Fibroblast of lung (primary cell): ENCODE measurements around the gene KDM2A. TPM values are rescaled to one million over a fixed set of nuclear protein-coding genes. Genes with fewer than 3 reads are reported as not detected.
A peak's percentile ranks its signal among the peaks of the same experiment; 100 is the strongest.

ENCODE experiments used
- DNase-seq, 2 donors: peaks; one replicate each; pipeline versions ENCODE4 v3.0.0 to v3.0.0-alpha.2; 2010; ENCODE audit warnings: low read depth in 2 of 2
- H2AFZ ChIP-seq: 2 replicates; pipeline ENCODE4 v1.5.1; 2012; ENCODE audit warnings: low read length, control low read depth, inconsistent platforms
- H3K27ac ChIP-seq: 2 replicates; pipeline ENCODE4 v1.5.1; 2011; ENCODE audit warnings: low read length, control low read depth; ENCODE audit not compliant: insufficient read depth
- H3K27me3 ChIP-seq: 2 replicates; pipeline ENCODE4 v1.5.1; 2011; ENCODE audit warnings: mild to moderate bottlenecking, low read length; ENCODE audit not compliant: control insufficient read depth, insufficient read depth
- H3K36me3 ChIP-seq: 2 replicates; pipeline ENCODE4 v1.5.1; 2011; ENCODE audit warnings: low read length; ENCODE audit not compliant: control insufficient read depth, insufficient read depth
- H3K4me1 ChIP-seq: 2 replicates; pipeline ENCODE4 v1.5.1; 2011; ENCODE audit warnings: low read length; ENCODE audit not compliant: control insufficient read depth, insufficient read depth; ENCODE audit errors: extremely low read depth
- H3K4me2 ChIP-seq: 2 replicates; pipeline ENCODE4 v1.5.1; 2011; ENCODE audit warnings: low read length, control low read depth; ENCODE audit not compliant: insufficient read depth; ENCODE audit errors: extremely low read depth
- H3K4me3 ChIP-seq, 4 experiments: fragments of 200-600 bp in 1 of 4; sonication (generic) in 1 of 4; replicated peaks in 1 of 4; 2 replicates each; pipeline ENCODE4 v1.5.1; 2011 to 2016; ENCODE audit warnings: low read length in 4 of 4, low read depth in 3 of 4, mild to moderate bottlenecking in 3 of 4, control low read depth in 2 of 4, inconsistent platforms in 1 of 4, mixed read lengths in 1 of 4; ENCODE audit not compliant: insufficient read depth in 1 of 4; ENCODE audit errors: control extremely low read depth in 1 of 4
- H3K79me2 ChIP-seq: 2 replicates; pipeline ENCODE4 v1.5.1; 2012; ENCODE audit warnings: mild to moderate bottlenecking, low read length, inconsistent platforms; ENCODE audit not compliant: control insufficient read depth, insufficient read depth
- H3K9ac ChIP-seq: 2 replicates; pipeline ENCODE4 v1.5.1; 2011; ENCODE audit warnings: mild to moderate bottlenecking, low read length, control low read depth; ENCODE audit not compliant: insufficient read depth
- H3K9me3 ChIP-seq: 2 replicates; pipeline ENCODE4 v1.5.1; 2012; ENCODE audit warnings: low read depth, low read length; ENCODE audit not compliant: control insufficient read depth, insufficient read depth
- H4K20me1 ChIP-seq: 2 replicates; pipeline ENCODE4 v1.5.1; 2011; ENCODE audit warnings: low read length; ENCODE audit not compliant: control insufficient read depth, insufficient read depth; ENCODE audit errors: extremely low read depth
- EZH2 ChIP-seq: IDR thresholded peaks from 2 replicates; pipeline ENCODE4 v1.5.1; 2012; ENCODE audit warnings: low read length, control low read depth, mild to moderate bottlenecking; ENCODE audit errors: missing control alignments
- polyA plus RNA-seq, 2 donors: library from polyadenylated mRNA; depleted of rRNA in 1 of 2; stranded (reverse) in 1 of 2; unstranded in 1 of 2; fragments of >200 nt; gene quantifications; 2 replicates each; pipeline ENCODE4 v1.2.1, GENCODE V29; 2011 to 2012; ENCODE audit warnings: missing spikeins in 1 of 2
- total RNA-seq: library from RNA; depleted of rRNA; stranded (reverse); fragments of >200 nt; gene quantifications from 2 replicates; pipeline ENCODE4 v1.2.1, GENCODE V29; 2014
- TF ChIP-seq, protein P1 (sequence below), 2 donors: IDR thresholded peaks in 1 of 2; conservative IDR thresholded peaks in 1 of 2; 1 replicate in 1 of 2; 2 replicates in 1 of 2; pipeline ENCODE4 v1.5.1; 2011 to 2012; ENCODE audit warnings: low read length in 2 of 2, control low read depth in 1 of 2, inconsistent platforms in 1 of 2, low read depth in 1 of 2, mild to moderate bottlenecking in 1 of 2

Gene KDM2A
- total and polyA plus RNA-seq, 2 donors (not counting 1 experiment from before 2014, with no cell fraction given): 36.4 to 42.6 TPM

DNA sequence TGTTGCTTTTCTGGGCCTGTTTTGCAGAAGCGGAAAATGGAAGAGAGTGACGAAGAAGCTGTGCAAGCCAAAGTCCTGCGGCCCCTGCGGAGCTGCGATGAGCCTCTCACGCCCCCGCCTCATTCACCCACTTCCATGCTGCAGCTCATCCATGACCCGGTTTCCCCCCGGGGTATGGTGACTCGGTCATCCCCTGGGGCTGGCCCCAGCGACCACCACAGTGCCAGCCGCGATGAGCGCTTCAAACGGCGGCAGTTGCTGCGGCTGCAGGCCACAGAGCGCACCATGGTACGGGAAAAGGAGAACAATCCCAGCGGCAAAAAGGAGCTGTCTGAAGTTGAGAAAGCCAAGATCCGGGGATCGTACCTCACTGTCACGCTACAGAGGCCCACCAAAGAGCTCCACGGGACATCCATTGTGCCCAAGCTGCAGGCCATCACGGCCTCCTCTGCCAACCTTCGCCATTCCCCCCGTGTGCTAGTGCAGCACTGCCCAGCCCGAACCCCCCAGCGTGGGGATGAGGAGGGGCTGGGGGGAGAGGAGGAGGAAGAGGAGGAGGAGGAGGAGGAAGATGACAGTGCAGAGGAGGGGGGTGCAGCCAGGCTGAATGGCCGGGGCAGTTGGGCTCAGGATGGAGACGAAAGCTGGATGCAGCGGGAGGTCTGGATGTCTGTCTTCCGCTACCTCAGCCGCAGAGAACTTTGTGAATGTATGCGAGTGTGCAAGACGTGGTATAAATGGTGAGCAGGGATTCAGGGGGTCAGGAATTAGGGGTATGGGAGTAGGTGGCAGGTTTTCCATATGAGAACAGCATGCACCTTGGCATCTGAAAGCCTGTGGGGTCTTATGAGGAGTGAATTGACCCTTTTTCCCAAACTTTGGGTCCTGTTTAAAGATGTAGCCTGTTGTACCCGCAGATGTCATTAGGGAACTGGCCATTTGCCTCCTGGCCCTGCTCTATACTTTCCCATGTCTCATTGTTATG lies 131.3 kb downstream of the KDM2A start:
- no peak overlapping the region for H3K4me2 ChIP-seq
- no peak for TF ChIP-seq EZH2
- TF ChIP-seq, protein P1, sequence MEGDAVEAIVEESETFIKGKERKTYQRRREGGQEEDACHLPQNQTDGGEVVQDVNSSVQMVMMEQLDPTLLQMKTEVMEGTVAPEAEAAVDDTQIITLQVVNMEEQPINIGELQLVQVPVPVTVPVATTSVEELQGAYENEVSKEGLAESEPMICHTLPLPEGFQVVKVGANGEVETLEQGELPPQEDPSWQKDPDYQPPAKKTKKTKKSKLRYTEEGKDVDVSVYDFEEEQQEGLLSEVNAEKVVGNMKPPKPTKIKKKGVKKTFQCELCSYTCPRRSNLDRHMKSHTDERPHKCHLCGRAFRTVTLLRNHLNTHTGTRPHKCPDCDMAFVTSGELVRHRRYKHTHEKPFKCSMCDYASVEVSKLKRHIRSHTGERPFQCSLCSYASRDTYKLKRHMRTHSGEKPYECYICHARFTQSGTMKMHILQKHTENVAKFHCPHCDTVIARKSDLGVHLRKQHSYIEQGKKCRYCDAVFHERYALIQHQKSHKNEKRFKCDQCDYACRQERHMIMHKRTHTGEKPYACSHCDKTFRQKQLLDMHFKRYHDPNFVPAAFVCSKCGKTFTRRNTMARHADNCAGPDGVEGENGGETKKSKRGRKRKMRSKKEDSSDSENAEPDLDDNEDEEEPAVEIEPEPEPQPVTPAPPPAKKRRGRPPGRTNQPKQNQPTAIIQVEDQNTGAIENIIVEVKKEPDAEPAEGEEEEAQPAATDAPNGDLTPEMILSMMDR (conservative IDR thresholded peaks at IDR 0.05 in 1 of 2, IDR thresholded peaks at IDR 0.05 in 1 of 2; ENCODE audit: low read depth in 1 of 2, low read length in 2 of 2): no peak
- H2AFZ ChIP-seq: no peak overlapping the region
- peaks cover 44% of the 10 kb centered on the region for H3K36me3 ChIP-seq
- H4K20me1 ChIP-seq: no peaks in the 10 kb centered on the region
- H3K9me3 ChIP-seq: no peaks in the 10 kb centered on the region
- no peak overlapping the region for H3K9ac ChIP-seq
- no peaks in the 10 kb centered on the region for H3K79me2 ChIP-seq
- DNase-seq: no peak
- H3K4me1 ChIP-seq: peaks cover 6% of the 10 kb centered on the region
- no peak overlapping the region for H3K4me3 ChIP-seq
- no peaks in the 10 kb centered on the region for H3K27me3 ChIP-seq
- no peak overlapping the region for H3K27ac ChIP-seq

DNA sequence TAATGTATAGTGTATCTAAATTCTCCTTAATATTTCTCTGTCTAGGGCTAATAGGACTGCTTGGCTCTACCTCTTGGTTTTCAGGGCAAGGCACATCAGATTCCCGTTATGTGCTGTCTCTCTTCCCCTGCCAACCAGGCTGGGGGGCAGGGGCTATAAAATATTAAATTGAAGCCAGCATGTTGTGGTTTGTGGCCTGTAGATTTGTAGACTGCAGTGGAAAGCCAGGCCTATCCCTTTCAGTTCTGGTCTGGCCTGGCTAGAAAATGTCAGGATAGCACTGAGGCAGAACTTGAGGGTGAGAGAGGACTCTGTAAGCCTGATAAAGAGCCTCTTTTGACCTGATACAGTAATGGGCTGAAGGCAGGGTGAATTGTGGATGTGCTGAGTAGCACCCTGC lies 132.8 kb downstream of the KDM2A start:
- Histone ChIP-seq H3K4me2 (no peak overlapping the region), H2AFZ (no peak overlapping the region), H3K79me2 (no peaks in the 10 kb centered on the region), H3K9me3 (no peaks in the 10 kb centered on the region), H4K20me1 (no peaks in the 10 kb centered on the region), H3K36me3 (peaks cover 44% of the 10 kb centered on the region), H3K9ac (no peak overlapping the region), H3K27ac (no peak overlapping the region), H3K27me3 (no peaks in the 10 kb centered on the region), H3K4me1 (peaks cover 6% of the 10 kb centered on the region), H3K4me3 (no peak overlapping the region)
- DNase-seq: peak in 1 of 2 donors; percentile 23
- no peak for TF ChIP-seq EZH2
- TF ChIP-seq, protein P1 (conservative IDR thresholded peaks at IDR 0.05 in 1 of 2, IDR thresholded peaks at IDR 0.05 in 1 of 2; ENCODE audit: low read depth in 1 of 2, low read length in 2 of 2): no peak

DNA sequence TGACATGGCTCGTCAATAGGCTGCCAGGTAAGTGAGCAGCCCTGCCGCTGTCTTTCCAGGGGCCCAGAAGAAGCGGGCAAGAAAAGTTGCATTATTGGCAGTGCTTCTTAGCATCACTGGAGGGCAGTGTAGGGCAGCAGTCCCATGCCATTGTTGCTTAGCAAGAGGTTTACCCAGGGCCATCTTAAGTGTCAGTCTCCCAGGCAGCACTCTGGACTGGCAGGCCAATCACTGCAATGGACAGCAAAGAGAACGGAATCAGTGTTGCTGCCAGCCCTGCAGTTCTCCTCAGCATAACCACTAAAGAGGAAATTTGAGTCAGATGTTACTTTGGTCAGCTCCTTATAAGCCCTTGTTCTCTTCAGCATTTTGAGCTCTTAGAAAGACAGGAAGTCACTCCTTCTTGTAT lies 133.8 kb downstream of the KDM2A start:
- Histone ChIP-seq H3K36me3 (peaks cover 46% of the 10 kb centered on the region), H4K20me1 (no peaks in the 10 kb centered on the region)

More for the DNA sequence above, 133.8 kb downstream of the KDM2A start:
- Histone ChIP-seq H3K27me3 (no peaks in the 10 kb centered on the region), H3K79me2 (no peaks in the 10 kb centered on the region), H3K4me2 (no peak overlapping the region), H3K4me3 (no peak overlapping the region), H3K27ac (no peak overlapping the region), H2AFZ (no peak overlapping the region), H3K9ac (no peak overlapping the region), H3K4me1 (peaks cover 5% of the 10 kb centered on the region), H3K9me3 (no peaks in the 10 kb centered on the region)
- DNase-seq: peak; percentile 41 to 46
- no peak for TF ChIP-seq EZH2
- TF ChIP-seq, protein P1 (conservative IDR thresholded peaks at IDR 0.05 in 1 of 2, IDR thresholded peaks at IDR 0.05 in 1 of 2; ENCODE audit: low read depth in 1 of 2, low read length in 2 of 2): peak; percentile 16 to 33
